ENCODE measurements around the gene CLEC3B.
A peak's percentile ranks its signal among the peaks of the same experiment; 100 is the strongest.

The CLEC3B gene

DNA sequence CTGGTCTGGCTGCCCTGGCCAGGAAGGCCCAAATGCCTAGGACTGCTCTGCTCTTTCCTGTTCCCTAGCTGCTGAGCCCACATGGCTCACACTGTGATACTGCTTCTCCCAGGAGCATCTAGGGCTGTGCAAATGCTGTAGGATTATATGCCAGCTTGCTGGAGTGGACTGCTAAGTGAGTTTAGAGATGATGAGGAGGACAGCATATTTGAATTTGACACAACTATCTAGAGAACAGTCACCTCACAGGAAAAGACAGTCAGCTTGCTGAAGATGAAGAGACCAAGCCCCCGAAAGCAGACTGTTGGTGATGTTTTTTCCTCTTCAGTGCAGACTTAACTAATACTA is 39.2 kb downstream of the CLEC3B start:
- TF ChIP-seq, protein P1, sequence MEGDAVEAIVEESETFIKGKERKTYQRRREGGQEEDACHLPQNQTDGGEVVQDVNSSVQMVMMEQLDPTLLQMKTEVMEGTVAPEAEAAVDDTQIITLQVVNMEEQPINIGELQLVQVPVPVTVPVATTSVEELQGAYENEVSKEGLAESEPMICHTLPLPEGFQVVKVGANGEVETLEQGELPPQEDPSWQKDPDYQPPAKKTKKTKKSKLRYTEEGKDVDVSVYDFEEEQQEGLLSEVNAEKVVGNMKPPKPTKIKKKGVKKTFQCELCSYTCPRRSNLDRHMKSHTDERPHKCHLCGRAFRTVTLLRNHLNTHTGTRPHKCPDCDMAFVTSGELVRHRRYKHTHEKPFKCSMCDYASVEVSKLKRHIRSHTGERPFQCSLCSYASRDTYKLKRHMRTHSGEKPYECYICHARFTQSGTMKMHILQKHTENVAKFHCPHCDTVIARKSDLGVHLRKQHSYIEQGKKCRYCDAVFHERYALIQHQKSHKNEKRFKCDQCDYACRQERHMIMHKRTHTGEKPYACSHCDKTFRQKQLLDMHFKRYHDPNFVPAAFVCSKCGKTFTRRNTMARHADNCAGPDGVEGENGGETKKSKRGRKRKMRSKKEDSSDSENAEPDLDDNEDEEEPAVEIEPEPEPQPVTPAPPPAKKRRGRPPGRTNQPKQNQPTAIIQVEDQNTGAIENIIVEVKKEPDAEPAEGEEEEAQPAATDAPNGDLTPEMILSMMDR (IDR thresholded peaks at IDR 0.05), result no peak

DNA sequence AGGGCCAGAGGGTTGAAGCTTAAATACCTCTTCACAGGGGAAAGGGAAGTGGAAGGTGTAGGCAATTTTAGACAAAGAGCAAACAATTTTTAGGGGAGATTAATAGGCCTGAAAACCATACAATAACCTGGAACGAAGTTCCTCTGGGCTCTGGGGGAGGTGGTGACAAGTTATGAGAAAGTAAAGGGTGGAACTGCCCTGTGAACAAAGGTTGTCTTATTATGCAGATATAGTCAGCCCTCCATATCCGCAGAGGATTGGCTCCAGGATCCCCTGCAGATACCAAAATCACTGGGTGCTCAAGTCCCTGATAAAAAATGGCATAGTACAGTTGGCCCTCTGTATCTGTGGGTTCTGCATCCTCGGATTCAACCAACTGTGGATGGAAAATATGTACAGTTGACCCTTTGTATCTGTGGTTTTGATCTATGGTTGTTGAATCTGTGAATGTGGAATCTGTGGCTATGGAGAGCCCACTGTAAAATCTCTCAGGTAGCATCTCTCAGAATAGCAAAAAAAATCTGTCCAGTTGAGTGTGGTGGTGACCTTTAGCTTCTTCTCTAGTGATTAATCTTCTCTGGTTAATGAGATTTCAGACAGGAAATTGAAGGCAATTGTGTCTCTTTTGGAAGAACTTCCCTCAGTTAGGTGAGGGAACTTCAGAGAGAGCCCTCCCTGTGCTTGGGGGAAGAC is 40.2 kb downstream of the CLEC3B start:
- TF ChIP-seq, protein P1 (IDR thresholded peaks at IDR 0.05), result no peak

DNA sequence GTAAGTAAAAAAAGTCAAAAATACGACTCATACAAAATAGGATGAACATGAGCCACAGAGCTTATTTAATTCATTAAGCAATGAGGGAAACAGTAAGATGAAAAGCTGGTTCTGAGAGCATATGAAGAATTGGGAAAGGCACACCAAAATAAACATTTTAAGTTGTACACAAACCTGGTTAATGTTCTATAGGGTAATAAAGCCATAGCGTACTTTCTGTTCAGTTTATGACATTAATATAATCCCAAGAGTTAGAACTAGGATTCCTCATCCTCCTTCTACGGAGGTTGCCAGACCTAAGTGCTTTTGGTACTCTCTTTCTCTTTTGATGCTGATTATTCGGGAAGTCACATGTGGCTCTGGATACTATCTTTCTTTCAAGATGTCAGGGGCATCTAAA is 41.4 kb downstream of the CLEC3B start:
- TF ChIP-seq, protein P1 (IDR thresholded peaks at IDR 0.05), result no peak

DNA sequence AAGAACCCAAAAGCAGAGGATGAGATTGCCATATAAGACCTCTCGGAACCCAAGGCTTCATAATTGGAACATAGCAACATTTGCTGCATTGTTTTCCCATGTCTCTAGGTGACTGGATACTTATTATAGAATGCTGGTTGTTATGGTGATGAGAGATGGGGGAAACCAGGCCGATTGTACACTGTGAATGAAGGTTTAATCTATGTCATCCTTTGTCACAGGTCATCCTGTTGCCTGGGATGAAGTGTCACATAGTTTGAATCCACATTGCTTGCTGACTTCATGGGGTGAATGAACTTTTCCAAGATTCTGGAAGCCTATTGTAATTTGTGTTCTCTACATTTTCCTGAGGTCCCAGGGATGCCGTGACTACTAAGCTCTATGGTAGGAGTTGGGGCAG is 41.8 kb downstream of the CLEC3B start:
- TF ChIP-seq, protein P1 (IDR thresholded peaks at IDR 0.05), result no peak

DNA sequence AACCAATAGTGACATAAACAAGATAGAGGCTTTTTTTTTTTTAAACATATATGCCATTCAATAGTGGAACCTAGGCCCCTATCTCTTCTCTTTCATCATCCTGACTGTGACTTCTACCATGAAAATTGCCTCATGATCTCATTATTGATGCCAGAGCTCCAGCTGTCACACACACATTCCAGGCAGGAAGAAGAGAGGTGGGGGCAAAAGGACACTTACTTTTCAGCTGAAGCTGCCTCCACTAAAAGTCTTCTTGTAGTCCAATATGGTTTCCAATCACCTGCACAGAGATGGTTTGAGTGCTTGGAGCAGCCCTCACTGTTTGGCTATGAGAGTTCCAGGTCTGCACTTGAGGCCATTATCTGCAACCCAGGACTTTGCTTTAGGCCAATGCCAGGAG is 45.0 kb downstream of the CLEC3B start:
- TF ChIP-seq, protein P1 (IDR thresholded peaks at IDR 0.05), result no peak

DNA sequence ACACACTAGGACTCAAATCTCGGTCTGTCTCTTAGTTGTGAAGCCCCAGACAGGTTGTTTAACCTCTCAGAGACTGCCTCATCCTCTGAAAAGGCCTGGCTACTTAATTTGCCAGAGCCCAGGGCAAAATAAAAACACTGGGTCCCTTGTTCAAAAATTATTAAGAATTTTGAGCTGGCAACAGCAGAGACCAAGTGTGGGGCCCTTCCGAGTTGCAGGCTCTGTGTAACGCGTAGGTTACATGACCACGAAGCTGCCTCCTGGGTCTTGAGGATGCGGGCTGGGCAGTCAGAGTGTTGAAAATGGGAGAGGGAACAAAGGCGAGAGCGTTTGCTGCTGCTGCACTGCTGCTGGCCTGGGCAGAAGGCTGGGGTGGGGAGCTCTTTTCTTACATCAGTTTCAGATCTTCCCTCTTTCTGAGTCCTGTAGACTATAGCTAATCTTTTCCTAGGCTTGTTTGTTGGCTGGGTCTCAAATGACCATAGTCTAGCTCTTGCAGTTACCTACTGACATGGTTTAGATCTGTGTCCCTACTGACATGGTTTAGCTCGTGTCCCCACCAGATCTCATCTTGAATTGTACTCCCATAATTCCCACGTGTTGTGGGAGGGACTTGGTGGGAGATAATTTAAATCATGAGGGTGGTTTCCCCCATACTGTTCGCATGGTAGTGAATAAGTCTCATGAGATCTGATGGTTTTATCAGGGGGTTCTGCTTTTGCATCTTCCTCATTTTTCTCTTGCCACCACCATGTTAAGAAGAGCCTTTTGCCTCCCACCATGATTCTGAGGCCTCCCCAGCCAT is 49.9 kb downstream of the CLEC3B start:
- TF ChIP-seq, protein P1 (IDR thresholded peaks at IDR 0.05), result no peak

DNA sequence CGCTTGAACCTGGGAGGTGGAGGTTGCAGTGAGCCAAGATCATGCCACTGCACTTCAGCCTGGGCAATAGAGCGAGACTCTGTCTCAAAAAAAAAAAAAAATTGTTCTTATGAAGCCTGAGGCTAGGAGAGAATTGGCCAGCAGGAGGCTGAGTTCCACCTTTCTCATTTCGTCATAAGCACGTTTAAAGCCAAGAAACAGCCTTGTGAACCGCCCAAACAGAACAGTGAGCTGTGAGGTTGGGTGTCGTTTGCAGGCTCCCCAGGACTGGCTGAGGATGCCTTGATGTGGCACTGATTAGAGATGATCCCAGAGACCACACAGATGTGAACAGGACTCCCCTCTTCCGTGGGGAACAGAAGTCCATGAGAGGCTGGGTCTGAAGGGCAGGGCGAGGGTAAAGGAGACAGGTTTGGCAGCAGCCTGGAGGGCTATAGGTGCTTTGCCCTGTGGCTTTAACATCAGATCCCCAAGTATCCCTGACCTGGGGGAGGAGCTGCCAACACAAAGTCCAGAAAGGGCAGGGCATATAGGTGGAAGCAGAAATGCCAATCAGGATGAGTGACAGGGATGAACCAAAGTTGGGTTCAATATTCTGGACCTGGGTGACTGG is 52.9 kb downstream of the CLEC3B start:
- TF ChIP-seq, protein P1 (IDR thresholded peaks at IDR 0.05), result 0 out of 2 replicates have a peak, but pooled peaks have one; percentile 26
